HEK293T (cell line): ENCODE results near the gene WT1.

Source experiments
- CTCF ChIA-PET: fragments of 350-600 bp; formaldehyde crosslinking; extraction: SDS; loops from one replicate; lab custom pipeline; 2021; ENCODE audit warnings: antibody characterized with exemption, inconsistent platforms; lab: Yijun Ruan, JAX
- POLR2A ChIA-PET: fragments of 350-600 bp; formaldehyde crosslinking; extraction: SDS; loops from one replicate; lab custom pipeline; 2020; ENCODE audit warnings: antibody characterized with exemption, inconsistent platforms; lab: Yijun Ruan, JAX
- DNase-seq: peaks from one replicate; pipeline ENCODE4 v3.0.0; 2012; ENCODE audit warnings: mixed read lengths; ENCODE audit errors: extremely low spot score
- ARNT ChIP-seq: fragments of 450-650 bp; IDR thresholded peaks from 2 replicates; pipeline ENCODE4 v1.6.1; 2017; ENCODE audit warnings: mild to moderate bottlenecking
- BHLHE40 ChIP-seq: fragments of 450-650 bp; IDR thresholded peaks from 2 replicates; pipeline ENCODE4 v1.6.1; 2016; ENCODE audit warnings: mild to moderate bottlenecking, moderate library complexity, borderline replicate concordance
- CTBP1 ChIP-seq: fragments of 450-650 bp; IDR thresholded peaks from 2 replicates; pipeline ENCODE4 v1.6.1; 2016; ENCODE audit warnings: borderline replicate concordance
- ELF4 ChIP-seq: fragments of 450-650 bp; IDR thresholded peaks from 2 replicates; pipeline ENCODE4 v1.6.1; 2017; ENCODE audit warnings: antibody characterized with exemption
- FOXA1 ChIP-seq: fragments of 450-650 bp; IDR thresholded peaks from 2 replicates; pipeline ENCODE4 v1.6.1; 2016; ENCODE audit warnings: mild to moderate bottlenecking
- FOXK2 ChIP-seq: fragments of 450-650 bp; IDR thresholded peaks from 2 replicates; pipeline ENCODE4 v1.6.1; 2016; ENCODE audit warnings: mild to moderate bottlenecking
- FOXM1 ChIP-seq: fragments of 450-650 bp; IDR thresholded peaks from 2 replicates; pipeline ENCODE4 v1.6.1; 2017; ENCODE audit warnings: mild to moderate bottlenecking, borderline replicate concordance
- HDGF ChIP-seq: fragments of 450-650 bp; IDR thresholded peaks from 2 replicates; pipeline ENCODE4 v1.6.1; 2017; ENCODE audit warnings: antibody characterized with exemption, borderline replicate concordance
- L3MBTL2 ChIP-seq: fragments of 450-650 bp; conservative IDR thresholded peaks from 2 replicates; pipeline ENCODE4 v1.6.1; 2016; ENCODE audit warnings: mild to moderate bottlenecking
- LEF1 ChIP-seq: fragments of 450-650 bp; IDR thresholded peaks from 2 replicates; pipeline ENCODE4 v1.6.1; 2017; ENCODE audit warnings: mild to moderate bottlenecking, borderline replicate concordance
- NFRKB ChIP-seq: fragments of 450-650 bp; IDR thresholded peaks from 2 replicates; pipeline ENCODE4 v1.6.1; 2016; ENCODE audit warnings: mild to moderate bottlenecking, moderate library complexity
- PKNOX1 ChIP-seq: fragments of 450-650 bp; IDR thresholded peaks from 2 replicates; pipeline ENCODE4 v1.6.1; 2016
- SP1 ChIP-seq: fragments of 450-650 bp; IDR thresholded peaks from 2 replicates; pipeline ENCODE4 v1.6.1; 2017
- SUZ12 ChIP-seq: fragments of 450-650 bp; IDR thresholded peaks from 2 replicates; pipeline ENCODE4 v1.6.1; 2016; ENCODE audit warnings: mild to moderate bottlenecking
- TARDBP ChIP-seq: fragments of 450-650 bp; IDR thresholded peaks from 2 replicates; pipeline ENCODE4 v1.6.1; 2016
- ZNF384 ChIP-seq: fragments of 450-650 bp; IDR thresholded peaks from 2 replicates; pipeline ENCODE4 v1.6.1; 2016

The WT1 gene

GRCh38 chr11:32466279-32466915 lies 31.1 kb upstream of the WT1 start:
- TF ChIP-seq ARNT (no peak), ELF4 (no peak), HDGF (no peak)
- ChIA-PET POLR2A (interaction anchor here (0.9 kb wide), 1 partner anchor 32 kb away, joined by 3 read pairs; no protein-coding TSS in a partner anchor), CTCF (no interaction called here)
- no peak for DNase-seq

DNA sequence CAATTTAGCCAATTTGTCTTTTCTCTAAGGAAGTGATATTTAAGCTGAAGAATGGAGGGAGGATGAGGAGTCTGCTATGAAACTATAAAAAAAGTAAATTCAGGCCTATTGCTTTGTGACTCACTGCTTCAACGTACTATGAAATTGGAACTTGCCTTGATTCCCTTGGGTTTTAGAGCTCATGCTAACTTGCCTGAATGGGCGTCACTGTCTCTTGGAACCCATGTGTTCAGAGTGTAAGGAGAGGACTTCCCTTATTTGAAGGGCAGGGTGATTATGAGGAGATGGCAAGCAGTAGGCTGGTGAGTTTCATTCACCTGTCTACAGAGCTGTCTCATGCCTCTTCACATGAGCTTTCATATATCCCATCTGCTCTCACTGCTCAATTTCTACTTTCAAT lies 28.7 kb upstream of the WT1 start:
- ChIA-PET POLR2A (no interaction called here), CTCF (no interaction called here)
- TF ChIP-seq ZNF384 (no peak), SUZ12 (no peak), FOXA1 (no peak), ARNT (no peak), CTBP1 (no peak), TARDBP (no peak), ELF4 (no peak), FOXM1 (no peak), NFRKB (no peak)
- no peak for DNase-seq

- TF ChIP-seq SP1 = no peak
- TF ChIP-seq BHLHE40 = no peak
- no peak for TF ChIP-seq CTBP1
- TF ChIP-seq FOXA1 = no peak
- no peak for TF ChIP-seq SUZ12
- TF ChIP-seq NFRKB = no peak
- TF ChIP-seq ZNF384 = no peak
- TF ChIP-seq ELF4 = no peak
- TF ChIP-seq FOXM1 = no peak
- no peak for TF ChIP-seq ARNT
- no peak for TF ChIP-seq L3MBTL2
- TF ChIP-seq PKNOX1 = no peak
- no peak for TF ChIP-seq HDGF
- no peak for TF ChIP-seq FOXK2
- ChIA-PET POLR2A (no interaction called here), CTCF (no interaction called here)
- no peak for DNase-seq
Observed at GRCh38 chr11:32462011-32462690, 26.8 kb upstream of the WT1 start.

GRCh38 chr11:32456864-32457263 lies 21.5 kb upstream of the WT1 start:
- POLR2A ChIA-PET = no interaction called here
- CTCF ChIA-PET = no interaction called here
- no peak for DNase-seq
- no peak for TF ChIP-seq TARDBP
- no peak for TF ChIP-seq PKNOX1
- TF ChIP-seq FOXK2 = no peak
- no peak for TF ChIP-seq L3MBTL2
- no peak for TF ChIP-seq LEF1
- TF ChIP-seq ELF4 = no peak
- no peak for TF ChIP-seq CTBP1
- TF ChIP-seq NFRKB = no peak

DNA sequence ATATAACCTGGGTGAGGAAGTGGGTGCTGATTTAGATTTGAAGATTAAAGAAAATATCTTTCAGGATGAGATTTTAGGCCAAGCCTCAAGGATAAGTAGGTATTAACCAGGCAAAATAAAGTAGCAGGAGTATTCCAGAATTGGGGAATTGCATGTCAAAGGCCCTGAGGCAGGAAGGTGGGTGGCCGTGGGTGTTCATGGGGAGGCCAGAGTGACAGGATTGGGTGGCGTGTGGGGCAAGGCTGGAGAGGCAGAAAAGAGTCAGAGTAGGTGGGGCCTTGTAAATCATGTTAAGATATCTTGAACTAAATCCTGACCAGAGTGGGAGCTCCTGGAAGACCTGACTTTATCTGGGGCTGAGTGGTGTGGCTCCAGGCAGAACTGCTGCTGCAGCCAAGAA lies 19.7 kb upstream of the WT1 start:
- no peak for TF ChIP-seq ELF4
- TF ChIP-seq BHLHE40 = no peak
- no peak for TF ChIP-seq FOXA1
- no peak for TF ChIP-seq CTBP1
- POLR2A ChIA-PET = no interaction called here
- no peak for DNase-seq
- CTCF ChIA-PET = no interaction called here

DNA sequence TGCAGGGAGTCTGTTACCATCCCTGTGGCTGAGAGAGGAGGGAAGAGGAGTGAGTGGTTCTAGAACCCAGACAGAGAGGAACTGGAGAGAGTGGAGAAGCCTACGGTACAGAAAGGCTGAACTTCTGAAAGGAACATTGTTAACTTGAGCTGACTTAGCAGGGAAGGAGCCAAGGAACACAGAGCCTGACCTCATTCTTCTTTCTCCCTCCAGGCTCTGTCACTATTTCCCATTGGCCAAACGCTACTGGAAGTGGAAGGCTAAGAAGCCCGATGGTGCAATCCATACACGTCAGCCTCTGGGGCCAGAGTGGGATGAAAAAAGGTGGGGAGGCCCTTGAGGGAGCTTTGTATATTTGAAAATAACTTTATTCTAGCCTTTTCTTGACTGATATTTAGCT lies 16.5 kb upstream of the WT1 start:
- CTCF ChIA-PET = no interaction called here
- TF ChIP-seq FOXM1 = no peak
- TF ChIP-seq CTBP1 = no peak
- TF ChIP-seq FOXK2 = no peak
- TF ChIP-seq FOXA1 = no peak
- no peak for TF ChIP-seq PKNOX1
- TF ChIP-seq L3MBTL2 = no peak
- no peak for TF ChIP-seq LEF1
- TF ChIP-seq ZNF384 = no peak
- no peak for TF ChIP-seq NFRKB
- no peak for TF ChIP-seq BHLHE40
- no peak for TF ChIP-seq ELF4
- POLR2A ChIA-PET = no interaction called here
- DNase-seq = no peak

- no peak for DNase-seq
- CTCF ChIA-PET = interaction anchor here (1.1 kb wide), 1 partner anchor 64 kb away, joined by 3 read pairs; no protein-coding TSS in a partner anchor
- POLR2A ChIA-PET = no interaction called here
- TF ChIP-seq ELF4 = no peak
- TF ChIP-seq SUZ12 = no peak
- no peak for TF ChIP-seq FOXA1
- no peak for TF ChIP-seq TARDBP
- TF ChIP-seq HDGF = no peak
- no peak for TF ChIP-seq LEF1
- no peak for TF ChIP-seq ARNT
- TF ChIP-seq L3MBTL2 = no peak
- no peak for TF ChIP-seq FOXK2
- no peak for TF ChIP-seq BHLHE40
- no peak for TF ChIP-seq NFRKB
- no peak for TF ChIP-seq ZNF384
- no peak for TF ChIP-seq CTBP1
- TF ChIP-seq PKNOX1 = no peak
- no peak for TF ChIP-seq SP1
- no peak for TF ChIP-seq FOXM1
Observed at GRCh38 chr11:32450372-32450771, 15.0 kb upstream of the WT1 start.
